GM23338 (cell line): ENCODE measurements around the gene DLG5. TPM values are rescaled to one million over a fixed set of nuclear protein-coding genes. Genes with fewer than 3 reads are reported as not detected.

ENCODE experiments used
- ATAC-seq: fragments of 200-7000 bp; cut with Tn5 transposase; 3 replicates; pipeline ENCODE4 v1.9.1; 2020
- DNase-seq: peaks from one replicate; pipeline ENCODE4 v3.0.0-alpha.2; 2015; ENCODE audit warnings: low spot score
- H2AFZ ChIP-seq: fragments of 200-600 bp; sonication (generic); 2 replicates; pipeline ENCODE4 v1.8.0; 2016; ENCODE audit warnings: antibody characterized with exemption, mild to moderate bottlenecking, moderate library complexity
- H3F3A ChIP-seq: fragments of 200-600 bp; sonication (generic); replicated peaks from 2 replicates; pipeline ENCODE4 v1.8.0; 2017; ENCODE audit warnings: antibody characterized with exemption, mixed run types, low read depth
- H3K27ac ChIP-seq: fragments of 200-600 bp; sonication (generic); 2 replicates; pipeline ENCODE4 v1.6.1; 2016; ENCODE audit warnings: low read depth
- H3K27me3 ChIP-seq: fragments of 200-600 bp; sonication (generic); 2 replicates; pipeline ENCODE4 v1.8.0; 2016; ENCODE audit warnings: mild to moderate bottlenecking, mixed run types, moderate library complexity; ENCODE audit not compliant: insufficient read depth
- H3K36me3 ChIP-seq: fragments of 200-600 bp; sonication (generic); 2 replicates; pipeline ENCODE4 v1.8.0; 2016; ENCODE audit warnings: mild to moderate bottlenecking; ENCODE audit not compliant: insufficient read depth
- H3K4me1 ChIP-seq: fragments of 200-600 bp; sonication (generic); 2 replicates; pipeline ENCODE4 v1.8.0; 2016; ENCODE audit warnings: mild to moderate bottlenecking, moderate library complexity; ENCODE audit not compliant: insufficient read depth
- H3K4me2 ChIP-seq: fragments of 200-600 bp; sonication (generic); 2 replicates; pipeline ENCODE4 v1.7.1; 2017; ENCODE audit warnings: mixed run types
- H3K4me3 ChIP-seq: fragments of 200-600 bp; sonication (generic); 2 replicates; pipeline ENCODE4 v1.6.1; 2016; ENCODE audit warnings: mixed run types
- H3K79me2 ChIP-seq: fragments of 200-600 bp; sonication (generic); replicated peaks from 2 replicates; pipeline ENCODE4 v1.8.0; 2017; ENCODE audit warnings: mild to moderate bottlenecking; ENCODE audit not compliant: insufficient read depth
- H3K9me2 ChIP-seq: fragments of 200-600 bp; sonication (generic); 2 replicates; pipeline ENCODE4 v1.8.0; 2017; ENCODE audit not compliant: insufficient read depth
- H4K20me1 ChIP-seq: fragments of 200-600 bp; sonication (generic); replicated peaks from 2 replicates; pipeline ENCODE4 v1.8.0; 2017; ENCODE audit warnings: mild to moderate bottlenecking; ENCODE audit not compliant: insufficient read depth
- H3K27ac Mint-ChIP-seq: 2 replicates; pipeline ENCODE4 v1.8.0; 2020; ENCODE audit warnings: inconsistent platforms, mild to moderate bottlenecking, moderate library complexity, mixed read lengths
- H3K27me3 Mint-ChIP-seq: 3 replicates; pipeline ENCODE4 v1.8.0; 2022; ENCODE audit warnings: low read depth, mild to moderate bottlenecking, moderate library complexity, mixed read lengths, inconsistent platforms; ENCODE audit not compliant: insufficient read depth, poor library complexity
- H3K36me3 Mint-ChIP-seq: 3 replicates; pipeline ENCODE4 v1.8.0; 2021; ENCODE audit warnings: low read depth, mild to moderate bottlenecking, inconsistent platforms, moderate library complexity, mixed read lengths
- H3K4me1 Mint-ChIP-seq: 3 replicates; pipeline ENCODE4 v1.8.0; 2020; ENCODE audit warnings: mild to moderate bottlenecking, inconsistent platforms, mixed read lengths
- H3K4me3 Mint-ChIP-seq: 3 replicates; pipeline ENCODE4 v1.8.0; 2021; ENCODE audit warnings: moderate library complexity, mild to moderate bottlenecking, inconsistent platforms, mixed read lengths
- H3K9me3 Mint-ChIP-seq: 3 replicates; pipeline ENCODE4 v1.8.0; 2020; ENCODE audit warnings: moderate library complexity, mild to moderate bottlenecking, inconsistent platforms, mixed read lengths
- JUNB ChIP-seq: IDR thresholded peaks from one replicate; pipeline ENCODE4 v1.6.1; 2016; ENCODE audit warnings: antibody characterized with exemption; ENCODE audit not compliant: unreplicated experiment
- REST ChIP-seq: IDR thresholded peaks from one replicate; pipeline ENCODE4 v1.6.1; 2018; ENCODE audit warnings: antibody characterized with exemption; ENCODE audit not compliant: unreplicated experiment
- STAT1 ChIP-seq: IDR thresholded peaks from one replicate; pipeline ENCODE4 v1.6.1; 2016; ENCODE audit warnings: antibody characterized with exemption; ENCODE audit not compliant: unreplicated experiment
- ZNF114 ChIP-seq: fragments of 250-450 bp; sonication (Bioruptor Pico); IDR thresholded peaks from 2 replicates; pipeline ENCODE4 v1.5.0; 2020; ENCODE audit warnings: mild to moderate bottlenecking, moderate library complexity
- ZNF462 ChIP-seq: fragments of 250-450 bp; sonication (Bioruptor Pico); IDR thresholded peaks from 2 replicates; pipeline ENCODE4 v1.5.0; 2020; ENCODE audit warnings: mild to moderate bottlenecking, moderate library complexity
- polyA plus RNA-seq: library from polyadenylated mRNA; unstranded; fragments of >200 nt; fragmentation: Nextera tagmentation; extraction: Ambion mirVana; gene quantifications from 2 replicates; pipeline ENCODE4 v1.2.1, GENCODE V29; 2016
- total RNA-seq: library from RNA; depleted of rRNA; stranded (reverse); fragments of >200 nt; shearing (Covaris generic); gene quantifications from 2 replicates; pipeline ENCODE4 v1.2.3, GENCODE V29; 2014
- TF ChIP-seq, protein P1 (sequence below): IDR thresholded peaks from 2 replicates; pipeline ENCODE4 v1.6.1; 2016; ENCODE audit warnings: antibody characterized with exemption

The DLG5 gene
- total and polyA plus RNA-seq, 2 experiments from 2014 or later: 7.4 to 66.6 TPM

DNA sequence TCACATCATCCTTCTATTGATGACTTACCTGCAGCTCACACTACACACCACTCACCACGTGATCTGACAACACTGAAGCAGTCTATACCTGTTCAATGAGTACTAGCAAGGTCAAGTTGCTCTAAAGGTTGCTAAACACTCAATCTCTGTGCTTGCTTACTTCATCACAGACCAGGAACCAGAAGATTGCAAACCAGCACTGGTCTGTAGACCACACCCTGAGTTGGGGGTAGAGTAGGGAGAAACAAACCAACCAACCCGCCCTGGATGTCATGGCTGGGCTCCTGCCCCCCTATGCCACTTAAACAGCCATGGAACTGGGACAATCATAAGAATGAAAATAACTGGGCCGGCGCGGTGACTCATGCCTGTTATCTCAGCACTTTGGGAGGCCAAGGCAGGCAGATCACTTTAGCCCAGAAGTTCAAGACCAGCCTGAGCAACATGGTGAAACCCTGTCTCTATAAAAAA, 19.6 kb downstream of the DLG5 start (continued):
- TF ChIP-seq, protein P1, sequence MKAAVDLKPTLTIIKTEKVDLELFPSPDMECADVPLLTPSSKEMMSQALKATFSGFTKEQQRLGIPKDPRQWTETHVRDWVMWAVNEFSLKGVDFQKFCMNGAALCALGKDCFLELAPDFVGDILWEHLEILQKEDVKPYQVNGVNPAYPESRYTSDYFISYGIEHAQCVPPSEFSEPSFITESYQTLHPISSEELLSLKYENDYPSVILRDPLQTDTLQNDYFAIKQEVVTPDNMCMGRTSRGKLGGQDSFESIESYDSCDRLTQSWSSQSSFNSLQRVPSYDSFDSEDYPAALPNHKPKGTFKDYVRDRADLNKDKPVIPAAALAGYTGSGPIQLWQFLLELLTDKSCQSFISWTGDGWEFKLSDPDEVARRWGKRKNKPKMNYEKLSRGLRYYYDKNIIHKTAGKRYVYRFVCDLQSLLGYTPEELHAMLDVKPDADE: no peak
- TF ChIP-seq JUNB: no peak

DNA sequence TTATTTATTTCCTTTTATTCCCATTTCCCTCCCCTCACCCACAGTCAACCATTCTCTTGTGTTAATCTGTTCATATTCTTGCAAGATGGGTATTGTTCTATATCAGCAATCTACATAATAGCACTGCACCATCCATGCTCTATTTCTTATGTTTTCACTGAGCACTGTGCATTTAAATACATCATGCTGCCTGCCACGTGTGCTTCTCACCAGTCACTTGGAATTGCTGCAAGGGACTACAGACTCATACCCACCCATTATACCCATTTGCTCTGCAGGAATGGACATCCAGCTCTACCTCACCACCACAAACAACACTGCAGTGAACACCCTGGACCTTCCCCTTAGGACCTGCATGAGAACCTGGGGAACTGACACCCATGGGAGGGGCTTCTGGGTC, 20.8 kb downstream of the DLG5 start:
- Mint-ChIP-seq H3K9me3 (no peaks in the 10 kb centered on the region), H3K27ac (no peak overlapping the region; the same call in 1 of the 2 replicates), H3K27me3 (peaks cover 5% of the 10 kb centered on the region), H3K4me1 (peaks cover 43% of the 10 kb centered on the region), H3K36me3 (no peaks in the 10 kb centered on the region), H3K4me3 (no peak overlapping the region)
- Histone ChIP-seq H2AFZ (no peak overlapping the region), H3K36me3 (no peaks in the 10 kb centered on the region), H3K4me1 (peaks cover 15% of the 10 kb centered on the region; the same call in 1 of the 2 replicates), H3K9me2 (no peaks in the 10 kb centered on the region), H3K27ac (no peak overlapping the region), H3K79me2 (peaks cover 95% of the 10 kb centered on the region), H3F3A (0 out of 2 replicates have a peak, but pooled peaks cover 6% of the 10 kb centered on the region), H3K4me2 (no peak overlapping the region), H3K27me3 (no peaks in the 10 kb centered on the region), H3K4me3 (no peak overlapping the region), H4K20me1 (peaks cover 18% of the 10 kb centered on the region)
- DNase-seq (no peak), ATAC-seq (no peak)
- TF ChIP-seq ZNF462 (CRISPR knock-in tag): no peak
- TF ChIP-seq REST: no peak
- TF ChIP-seq, protein P1: no peak
- TF ChIP-seq JUNB: no peak
- TF ChIP-seq STAT1: no peak
- no peak for TF ChIP-seq ZNF114
